ENCODE data around the gene NXPE4.

The NXPE4 gene

GRCh38 chr11:114598461-114598860 is 2.9 kb upstream of the NXPE4 start:
- no peak for TF ChIP-seq CTCF (IDR thresholded peaks at IDR 0.05; ENCODE audit: insufficient read depth, low read depth, low read length, missing control alignments)

GRCh38 chr11:114596175-114596919 is 761 bp upstream of the NXPE4 start:
- no peak for DNase-seq (ENCODE audit: low read depth)

More at GRCh38 chr11:114598461-114598860, 2.9 kb upstream of the NXPE4 start:
- no peak for DNase-seq (ENCODE audit: low read depth)
- no peak overlapping the region for H3K4me3 ChIP-seq (ENCODE audit: low read length)

GRCh38 chr11:114594703-114595102 is 883 bp downstream of the NXPE4 start:
- DNase-seq (ENCODE audit: low read depth): no peak
- no peak overlapping the region for H3K4me3 ChIP-seq (ENCODE audit: low read length)
- no peak for TF ChIP-seq CTCF (IDR thresholded peaks at IDR 0.05; ENCODE audit: insufficient read depth, low read depth, low read length, missing control alignments)

More at GRCh38 chr11:114596175-114596919, 761 bp upstream of the NXPE4 start:
- TF ChIP-seq CTCF (IDR thresholded peaks at IDR 0.05; ENCODE audit: insufficient read depth, low read depth, low read length, missing control alignments): no peak
- no peak overlapping the region for H3K4me3 ChIP-seq (ENCODE audit: low read length)

- H3K4me3 ChIP-seq (ENCODE audit: low read length): no peak overlapping the region
- no peak for TF ChIP-seq CTCF (IDR thresholded peaks at IDR 0.05; ENCODE audit: insufficient read depth, low read depth, low read length, missing control alignments)
- DNase-seq (ENCODE audit: low read depth): no peak
Observed at GRCh38 chr11:114587398-114587953, 8.1 kb downstream of the NXPE4 start.

GRCh38 chr11:114586797-114587196 is 8.8 kb downstream of the NXPE4 start:
- DNase-seq (ENCODE audit: low read depth): no peak
- no peak for TF ChIP-seq CTCF (IDR thresholded peaks at IDR 0.05; ENCODE audit: insufficient read depth, low read depth, low read length, missing control alignments)
- no peak overlapping the region for H3K4me3 ChIP-seq (ENCODE audit: low read length)

- no peak for DNase-seq (ENCODE audit: low read depth)
- no peak overlapping the region for H3K4me3 ChIP-seq (ENCODE audit: low read length)
- no peak for TF ChIP-seq CTCF (IDR thresholded peaks at IDR 0.05; ENCODE audit: insufficient read depth, low read depth, low read length, missing control alignments)
Observed at GRCh38 chr11:114571712-114572111, 23.9 kb downstream of the NXPE4 start.

- no peak overlapping the region for H3K4me3 ChIP-seq (ENCODE audit: low read length)
- no peak for DNase-seq (ENCODE audit: low read depth)
- no peak for TF ChIP-seq CTCF (IDR thresholded peaks at IDR 0.05; ENCODE audit: insufficient read depth, low read depth, low read length, missing control alignments)
Observed at GRCh38 chr11:114569801-114570200, 25.8 kb downstream of the NXPE4 start.
